Mesenchymal stem cell (in vitro differentiated cells and primary cell): ENCODE measurements around the gene LIMCH1.
"Not testable (repeated sequence)": the region's sequence is repeated elsewhere in the genome, so short reads cannot be mapped to it uniquely, and the experiment has no call there.

ENCODE experiments used
- DNase-seq: peaks from one replicate; pipeline ENCODE4 v3.0.0-alpha.2; 2013
- H2AFZ ChIP-seq: one replicate; pipeline ENCODE4 v1.6.1; 2013; ENCODE audit warnings: low read depth, mild to moderate bottlenecking, control low read depth, inconsistent platforms, low read length, moderate library complexity
- H2AK5ac ChIP-seq: 2 replicates; pipeline ENCODE4 v1.6.1; 2013; ENCODE audit warnings: low read length, moderate library complexity, mild to moderate bottlenecking, inconsistent platforms; ENCODE audit not compliant: severe bottlenecking
- H2BK120ac ChIP-seq: one replicate; pipeline ENCODE4 v1.6.1; 2013; ENCODE audit warnings: low read depth, mild to moderate bottlenecking, inconsistent platforms, low read length, moderate library complexity
- H2BK12ac ChIP-seq, 2 experiments: one replicate each; pipeline ENCODE4 v1.6.1; 2013; ENCODE audit warnings: inconsistent platforms in 2 of 2, low read length in 2 of 2, mild to moderate bottlenecking in 2 of 2, moderate library complexity in 2 of 2, control low read depth in 1 of 2
- H2BK15ac ChIP-seq: one replicate; pipeline ENCODE4 v1.6.1; 2013; ENCODE audit warnings: mild to moderate bottlenecking, low read depth, inconsistent platforms; ENCODE audit not compliant: poor library complexity, severe bottlenecking
- H2BK5ac ChIP-seq: 2 replicates; pipeline ENCODE4 v1.6.1; 2013; ENCODE audit warnings: low read depth, mild to moderate bottlenecking, low read length, control low read depth, inconsistent platforms; ENCODE audit not compliant: poor library complexity, severe bottlenecking
- H3K14ac ChIP-seq, 2 experiments: one replicate each; pipeline ENCODE4 v1.6.1; 2013; ENCODE audit warnings: inconsistent platforms in 2 of 2, low read length in 2 of 2, control low read depth in 1 of 2, mild to moderate bottlenecking in 1 of 2, moderate library complexity in 1 of 2
- H3K18ac ChIP-seq, 2 experiments: one replicate each; pipeline ENCODE4 v1.6.1; 2013; ENCODE audit warnings: inconsistent platforms in 2 of 2, low read length in 2 of 2, control low read depth in 1 of 2, low read depth in 1 of 2, mild to moderate bottlenecking in 1 of 2
- H3K23ac ChIP-seq, 2 experiments: one replicate each; pipeline ENCODE4 v1.6.1; 2013; ENCODE audit warnings: inconsistent platforms in 2 of 2, low read length in 2 of 2, mild to moderate bottlenecking in 2 of 2, moderate library complexity in 2 of 2, control low read depth in 1 of 2
- H3K27ac ChIP-seq: 2 replicates; pipeline ENCODE4 v1.5.1; 2013; ENCODE audit warnings: mild to moderate bottlenecking, moderate library complexity, low read length, control low read depth, inconsistent platforms; ENCODE audit not compliant: poor library complexity, severe bottlenecking
- H3K27me3 ChIP-seq, 2 experiments: 2 replicates each; pipeline versions ENCODE4 v1.6.1 to v1.7.0; 2013; ENCODE audit warnings: low read length in 2 of 2, mild to moderate bottlenecking in 2 of 2, moderate library complexity in 2 of 2, control low read depth in 1 of 2, inconsistent platforms in 1 of 2; ENCODE audit not compliant: control insufficient read depth in 1 of 2, insufficient read depth in 1 of 2
- H3K36me3 ChIP-seq, 2 experiments: 2 replicates each; pipeline versions ENCODE4 v1.6.1 to v1.7.0; 2013; ENCODE audit warnings: low read length in 2 of 2, control low read depth in 1 of 2, inconsistent platforms in 1 of 2, low read depth in 1 of 2, mild to moderate bottlenecking in 1 of 2; ENCODE audit not compliant: insufficient read depth in 2 of 2, control insufficient read depth in 1 of 2
- H3K4ac ChIP-seq, 2 experiments: one replicate each; pipeline ENCODE4 v1.6.1; 2013; ENCODE audit warnings: inconsistent platforms in 2 of 2, low read length in 2 of 2, mild to moderate bottlenecking in 2 of 2, moderate library complexity in 2 of 2, control low read depth in 1 of 2, low read depth in 1 of 2
- H3K4me1 ChIP-seq: 2 replicates; pipeline ENCODE4 v1.6.1; 2013; ENCODE audit warnings: low read depth, low read length, control low read depth; ENCODE audit not compliant: control insufficient read depth, insufficient read depth
- H3K4me2 ChIP-seq: 2 replicates; pipeline ENCODE4 v1.6.1; 2013; ENCODE audit warnings: low read length, mild to moderate bottlenecking, inconsistent platforms; ENCODE audit not compliant: poor library complexity, severe bottlenecking
- H3K4me3 ChIP-seq, 2 experiments: 2 replicates each; pipeline versions ENCODE4 v1.5.1 to v1.7.0; 2013; ENCODE audit warnings: low read length in 2 of 2, mild to moderate bottlenecking in 2 of 2, control low read depth in 1 of 2, low read depth in 1 of 2; ENCODE audit not compliant: insufficient read depth in 1 of 2
- H3K79me1 ChIP-seq: replicated peaks from 2 replicates; pipeline ENCODE4 v1.6.1; 2013; ENCODE audit warnings: mild to moderate bottlenecking, control low read depth, low read length, inconsistent platforms; ENCODE audit not compliant: poor library complexity, severe bottlenecking
- H3K9ac ChIP-seq: 2 replicates; pipeline ENCODE4 v1.7.0; 2013; ENCODE audit warnings: mild to moderate bottlenecking, low read length, moderate library complexity
- H3K9me3 ChIP-seq: 2 replicates; pipeline ENCODE4 v1.7.0; 2013; ENCODE audit warnings: mild to moderate bottlenecking, low read length; ENCODE audit not compliant: control insufficient read depth
- H4K8ac ChIP-seq: one replicate; pipeline ENCODE4 v1.6.1; 2013; ENCODE audit warnings: inconsistent platforms, mild to moderate bottlenecking, low read length, moderate library complexity
- H4K91ac ChIP-seq: one replicate; pipeline ENCODE4 v1.6.1; 2013; ENCODE audit warnings: mild to moderate bottlenecking, low read length, inconsistent platforms
- WGBS: methylation state at CpG from one replicate; pipeline ENCODE4 v1.1.7; 2013; ENCODE audit warnings: mixed read lengths; 5-methylcytosine and 5-hydroxymethylcytosine counted together

The LIMCH1 gene

GRCh38 chr4:41638866-41639265, 100.9 kb downstream of the LIMCH1 start:
- no peaks in the 10 kb centered on the region for H3K9me3 ChIP-seq
- H3K18ac ChIP-seq, result no peak overlapping the region
- no peak overlapping the region for H2BK15ac ChIP-seq
- H3K23ac ChIP-seq, result no peak overlapping the region
- no peak overlapping the region for H3K4me2 ChIP-seq
- H2BK5ac ChIP-seq, result no peak overlapping the region
- no peaks in the 10 kb centered on the region for H3K4me1 ChIP-seq
- H3K4ac ChIP-seq, result no peak overlapping the region
- H3K9ac ChIP-seq, result no peak overlapping the region
- H3K27me3 ChIP-seq, result peaks cover 4% of the 10 kb centered on the region in 2 experiments
- no peaks in the 10 kb centered on the region for H3K36me3 ChIP-seq
- H2BK120ac ChIP-seq, result no peak overlapping the region
- H2AFZ ChIP-seq, result no peak overlapping the region
- H3K27ac ChIP-seq, result no peak overlapping the region
- H3K14ac ChIP-seq, result no peak overlapping the region
- no peak overlapping the region for H2BK12ac ChIP-seq
- no peak overlapping the region for H2AK5ac ChIP-seq
- H3K79me1 ChIP-seq, result no peaks in the 10 kb centered on the region
- no peak overlapping the region for H4K8ac ChIP-seq
- no peak overlapping the region for H3K4me3 ChIP-seq
- 100% methylated on average over 1 of the region's 4 CpGs for WGBS
- no peak overlapping the region for H4K91ac ChIP-seq
- no peak for DNase-seq

GRCh38 chr4:41639291-41639690, 101.3 kb downstream of the LIMCH1 start:
- no peak for DNase-seq

GRCh38 chr4:41640906-41641305, 102.9 kb downstream of the LIMCH1 start:
- no peak overlapping the region for H2BK5ac ChIP-seq
- H3K14ac ChIP-seq, result no peak overlapping the region
- H3K27ac ChIP-seq, result no peak overlapping the region
- 94% methylated on average over 6 of the region's 6 CpGs for WGBS
- no peak overlapping the region for H2BK12ac ChIP-seq
- H3K9me3 ChIP-seq, result no peaks in the 10 kb centered on the region
- H3K18ac ChIP-seq, result no peak overlapping the region
- H2BK15ac ChIP-seq, result no peak overlapping the region
- peaks cover 14 to 19% of the 10 kb centered on the region in 2 experiments for H3K27me3 ChIP-seq
- no peak overlapping the region for H3K4ac ChIP-seq
- H2BK120ac ChIP-seq, result no peak overlapping the region
- H3K9ac ChIP-seq, result no peak overlapping the region
- H3K23ac ChIP-seq, result no peak overlapping the region
- H3K79me1 ChIP-seq, result no peaks in the 10 kb centered on the region
- H4K8ac ChIP-seq, result no peak overlapping the region
- H4K91ac ChIP-seq, result no peak overlapping the region
- no peaks in the 10 kb centered on the region for H3K36me3 ChIP-seq
- no peak overlapping the region for H3K4me2 ChIP-seq
- H2AFZ ChIP-seq, result no peak overlapping the region
- peaks cover 5% of the 10 kb centered on the region for H3K4me1 ChIP-seq
- no peak overlapping the region for H3K4me3 ChIP-seq
- DNase-seq, result no peak
- H2AK5ac ChIP-seq, result no peak overlapping the region

More at GRCh38 chr4:41639291-41639690, 101.3 kb downstream of the LIMCH1 start:
- Histone ChIP-seq H3K9me3 (no peaks in the 10 kb centered on the region), H4K8ac (no peak overlapping the region), H3K4me3 (no peak overlapping the region), H3K27me3 (peaks cover 4 to 6% of the 10 kb centered on the region in 2 experiments), H3K9ac (no peak overlapping the region), H3K79me1 (no peaks in the 10 kb centered on the region), H2BK5ac (no peak overlapping the region), H3K23ac (no peak overlapping the region), H3K18ac (no peak overlapping the region), H3K4ac (no peak overlapping the region), H2AFZ (no peak overlapping the region), H3K14ac (no peak overlapping the region), H2BK12ac (no peak overlapping the region), H4K91ac (no peak overlapping the region), H2AK5ac (no peak overlapping the region), H3K4me1 (peaks cover 2% of the 10 kb centered on the region), H3K27ac (no peak overlapping the region), H3K4me2 (no peak overlapping the region), H2BK15ac (no peak overlapping the region), H3K36me3 (no peaks in the 10 kb centered on the region), H2BK120ac (no peak overlapping the region)
- WGBS, result 93% methylated on average over 1 of the region's 1 CpG

- WGBS, result 90% methylated on average over 1 of the region's 1 CpG
- H3K4me1 ChIP-seq, H3K79me1 ChIP-seq, DNase-seq, H3K9ac ChIP-seq, H2BK5ac ChIP-seq, H2AK5ac ChIP-seq, H3K9me3 ChIP-seq, H3K27ac ChIP-seq, H3K14ac ChIP-seq, H3K4ac ChIP-seq, H3K36me3 ChIP-seq, H4K8ac ChIP-seq, H2BK120ac ChIP-seq, H3K4me3 ChIP-seq, H3K23ac ChIP-seq, H2BK15ac ChIP-seq, H4K91ac ChIP-seq, H3K4me2 ChIP-seq, H2AFZ ChIP-seq: not testable (repeated sequence)
- Histone ChIP-seq H2BK12ac (peak overlapping the region in 1 of 2 experiments; percentile 10), H3K27me3 (peaks cover 19 to 20% of the 10 kb centered on the region in 2 experiments), H3K18ac (peak overlapping the region in 1 of 2 experiments; percentile 28)
Measured at GRCh38 chr4:41642746-41643145, 104.8 kb downstream of the LIMCH1 start.
